ENCODE data around the gene PREB. TPM values are rescaled to one million over a fixed set of nuclear protein-coding genes. Genes with fewer than 3 reads are reported as not detected.
A peak's percentile ranks its signal among the peaks of the same experiment; 100 is the strongest.

PREB gene
- total RNA-seq, 1 experiment from 2014 or later = 35.7 TPM

DNA sequence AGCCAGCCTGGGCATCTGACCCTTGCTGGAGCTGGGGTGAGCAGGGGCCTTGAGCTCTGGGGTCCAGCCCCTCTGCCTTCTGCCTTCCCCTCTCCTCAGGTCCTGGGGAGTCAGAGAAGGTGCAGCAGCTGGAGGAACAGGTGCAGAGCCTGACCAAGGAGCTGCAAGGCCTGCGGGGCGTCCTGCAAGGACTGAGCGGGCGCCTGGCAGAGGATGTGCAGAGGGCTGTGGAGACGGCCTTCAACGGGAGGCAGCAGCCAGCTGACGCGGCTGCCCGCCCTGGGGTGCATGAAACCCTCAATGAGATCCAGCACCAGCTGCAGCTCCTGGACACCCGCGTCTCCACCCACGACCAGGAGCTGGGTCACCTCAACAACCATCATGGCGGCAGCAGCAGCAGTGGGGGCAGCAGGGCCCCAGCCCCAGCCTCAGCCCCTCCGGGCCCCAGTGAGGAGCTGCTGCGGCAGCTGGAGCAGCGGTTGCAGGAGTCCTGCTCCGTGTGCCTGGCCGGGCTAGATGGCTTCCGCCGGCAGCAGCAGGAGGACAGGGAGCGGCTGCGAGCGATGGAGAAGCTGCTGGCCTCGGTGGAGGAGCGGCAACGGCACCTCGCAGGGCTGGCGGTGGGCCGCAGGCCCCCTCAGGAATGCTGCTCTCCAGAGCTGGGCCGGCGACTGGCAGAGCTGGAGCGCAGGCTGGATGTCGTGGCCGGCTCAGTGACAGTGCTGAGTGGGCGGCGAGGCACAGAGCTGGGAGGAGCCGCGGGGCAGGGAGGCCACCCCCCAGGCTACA, 52.3 kb downstream of the PREB start:
- POLR2A ChIA-PET (ENCODE audit: unreplicated experiment) = no interaction called here
- intact Hi-C loops (cut with micrococcal nuclease; ENCODE audit: unreplicated experiment) = no loop called here
- Histone ChIP-seq H3K36me3 (ENCODE audit: low read depth) (no peaks in the 10 kb centered on the region), H3F3A (ENCODE audit: insufficient read depth, low read depth) (peaks cover 9% of the 10 kb centered on the region; the same call in 1 of the 2 replicates), H3K4me3 (0 out of 2 replicates have a peak overlapping the region, but pooled peaks have one; percentile 35), H3K27ac (no peak overlapping the region), H3K4me1 (replicated peaks; ENCODE audit: insufficient read depth) (peaks cover 21% of the 10 kb centered on the region), H3K9me2 (ENCODE audit: insufficient read depth) (no peaks in the 10 kb centered on the region), H4K20me1 (ENCODE audit: insufficient read depth) (no peaks in the 10 kb centered on the region), H3K9me3 (ENCODE audit: insufficient read depth, low read depth) (no peaks in the 10 kb centered on the region), H3K79me2 (ENCODE audit: low read depth) (no peaks in the 10 kb centered on the region), H2AFZ (no peak overlapping the region), H3K27me3 (ENCODE audit: insufficient read depth, low read depth) (peaks cover 8% of the 10 kb centered on the region), H3K4me2 (peak overlapping the region; percentile 79; the same call in 1 of the 2 replicates)
- CTCF ChIA-PET = interaction anchor here (1.3 kb wide), 1 partner anchor 10 kb away, joined by 4 read pairs; no protein-coding TSS in a partner anchor
- no TSS peak for BruUV-seq (replicated peaks)
- TF ChIP-seq, protein P1, sequence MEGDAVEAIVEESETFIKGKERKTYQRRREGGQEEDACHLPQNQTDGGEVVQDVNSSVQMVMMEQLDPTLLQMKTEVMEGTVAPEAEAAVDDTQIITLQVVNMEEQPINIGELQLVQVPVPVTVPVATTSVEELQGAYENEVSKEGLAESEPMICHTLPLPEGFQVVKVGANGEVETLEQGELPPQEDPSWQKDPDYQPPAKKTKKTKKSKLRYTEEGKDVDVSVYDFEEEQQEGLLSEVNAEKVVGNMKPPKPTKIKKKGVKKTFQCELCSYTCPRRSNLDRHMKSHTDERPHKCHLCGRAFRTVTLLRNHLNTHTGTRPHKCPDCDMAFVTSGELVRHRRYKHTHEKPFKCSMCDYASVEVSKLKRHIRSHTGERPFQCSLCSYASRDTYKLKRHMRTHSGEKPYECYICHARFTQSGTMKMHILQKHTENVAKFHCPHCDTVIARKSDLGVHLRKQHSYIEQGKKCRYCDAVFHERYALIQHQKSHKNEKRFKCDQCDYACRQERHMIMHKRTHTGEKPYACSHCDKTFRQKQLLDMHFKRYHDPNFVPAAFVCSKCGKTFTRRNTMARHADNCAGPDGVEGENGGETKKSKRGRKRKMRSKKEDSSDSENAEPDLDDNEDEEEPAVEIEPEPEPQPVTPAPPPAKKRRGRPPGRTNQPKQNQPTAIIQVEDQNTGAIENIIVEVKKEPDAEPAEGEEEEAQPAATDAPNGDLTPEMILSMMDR (conservative IDR thresholded peaks at IDR 0.05) = no peak
- TF ChIP-seq EZH2 (IDR thresholded peaks at IDR 0.05; ENCODE audit: low read depth) = no peak
- no peak for DNase-seq

Other genes starting within 250 kb of the PREB start
- 17.1 and 25.2 TPM in 2 replicates for gene MAPRE3, start 164.0 kb downstream of the PREB start, total RNA-seq (2021)
- gene TMEM214, start 101.7 kb downstream of the PREB start, total RNA-seq (2021) = 60.9 and 65.6 TPM in 2 replicates
- gene AGBL5, start 83.0 kb downstream of the PREB start, total RNA-seq (2021) = 63.2 and 64.0 TPM in 2 replicates
- 165 and 166 TPM in 2 replicates for gene OST4, start 63.0 kb downstream of the PREB start, total RNA-seq (2021)
- 0.83 and 1.6 TPM in 2 replicates for gene EMILIN1, start 56.0 kb downstream of the PREB start, total RNA-seq (2021)
- 4.4 and 10.4 TPM in 2 replicates for gene KHK, start 47.9 kb downstream of the PREB start, total RNA-seq (2021)
- 0.37 TPM in 1 of 2 replicates, not detected in the other for gene CGREF1, start 15.5 kb downstream of the PREB start, total RNA-seq (2021)
- not detected in 2 replicates for gene ABHD1, start 10.8 kb downstream of the PREB start, total RNA-seq (2021)
- gene PRR30, start 4.8 kb upstream of the PREB start, total RNA-seq (2021) = not detected in 2 replicates
- not detected in 2 replicates for gene TCF23, start 14.4 kb upstream of the PREB start, total RNA-seq (2021)
- gene ATRAID, start 77.4 kb upstream of the PREB start, total RNA-seq (2021) = 92.8 and 126 TPM in 2 replicates
- gene SLC5A6, start 77.6 kb upstream of the PREB start, total RNA-seq (2021) = 49.0 and 70.0 TPM in 2 replicates
- gene CAD, start 82.7 kb upstream of the PREB start, total RNA-seq (2021) = 41.5 and 70.8 TPM in 2 replicates
- gene SLC30A3, start 128.4 kb upstream of the PREB start, total RNA-seq (2021) = 1.5 and 2.3 TPM in 2 replicates
- gene DNAJC5G, start 140.8 kb upstream of the PREB start, total RNA-seq (2021) = not detected in 2 replicates
- gene TRIM54, start 147.8 kb upstream of the PREB start, total RNA-seq (2021) = 8.2 and 9.8 TPM in 2 replicates
- gene UCN, start 173.8 kb upstream of the PREB start, total RNA-seq (2021) = 2.8 and 4.6 TPM in 2 replicates
- 42.2 and 47.5 TPM in 2 replicates for gene MPV17, start 188.5 kb upstream of the PREB start, total RNA-seq (2021)
- gene GTF3C2, start 222.1 kb upstream of the PREB start, total RNA-seq (2021) = 57.5 and 69.8 TPM in 2 replicates
- 32.9 and 33.1 TPM in 2 replicates for gene EIF2B4, start 235.7 kb upstream of the PREB start, total RNA-seq (2021)
- gene SNX17, start 236.0 kb upstream of the PREB start, total RNA-seq (2021) = 60.6 and 73.7 TPM in 2 replicates
- gene ZNF513, start 246.1 kb upstream of the PREB start, total RNA-seq (2021) = 4.1 and 4.5 TPM in 2 replicates